ENCODE measurements around the gene GRID2. TPM values are rescaled to one million over a fixed set of nuclear protein-coding genes. Genes with fewer than 3 reads are reported as not detected.

The GRID2 gene
- total and polyA plus RNA-seq, 10 of the 15 experiments (the other 5 are each of a cell fraction or from before 2014, with no cell fraction given) = not detected

- no peak overlapping the region for H2AFZ ChIP-seq (ENCODE audit: control insufficient read depth, low read depth, low read length)
- no peak for TF ChIP-seq POLR2AphosphoS2 (IDR thresholded peaks at IDR 0.05; ENCODE audit: low read depth, low read length)
- ATAC-seq (no peak), FAIRE-seq (no peak), DNase-seq (ENCODE audit: low read depth, low spot score) (no peak)
- no peaks in the 10 kb centered on the region for H3K9me3 ChIP-seq (replicated peaks; ENCODE audit: control insufficient read depth, insufficient read depth, low read length)
- H3K4me2 ChIP-seq (ENCODE audit: control insufficient read depth, insufficient read depth) = no peak overlapping the region
- RAD21 ChIA-PET (ENCODE audit: unreplicated experiment) = interaction anchor here (1.4 kb wide), 1 partner anchor 23 kb away, joined by 3 read pairs; no protein-coding TSS in a partner anchor
- H3K79me2 ChIP-seq (ENCODE audit: control insufficient read depth, insufficient read depth, low read length) = no peaks in the 10 kb centered on the region
- intact Hi-C loops (cut with micrococcal nuclease; ENCODE audit: unreplicated experiment) (no loop called here), in situ Hi-C loops (cut with MboI) (no loop called here)
- no peaks in the 10 kb centered on the region for H3K36me3 ChIP-seq (ENCODE audit: control insufficient read depth in 2 of 2, insufficient read depth in 2 of 2, low read length in 1 of 2)
- no peaks in the 10 kb centered on the region for H3K4me1 ChIP-seq (ENCODE audit: control insufficient read depth, insufficient read depth, low read length)
- CTCF ChIA-PET = no interaction called here
- H3K4me3 ChIP-seq = no peak overlapping the region
- H3K27me3 ChIP-seq (replicated peaks in 1 of 2; ENCODE audit: control insufficient read depth in 2 of 2, insufficient read depth in 2 of 2, low read length in 1 of 2) = no peaks in the 10 kb centered on the region
- no TSS peak for BruUV-seq (replicated peaks)
- H3K27ac ChIP-seq (ENCODE audit: control insufficient read depth, insufficient read depth) = no peak overlapping the region
- H3K9ac ChIP-seq (ENCODE audit: control insufficient read depth, insufficient read depth, low read length) = no peak overlapping the region
- no peaks in the 10 kb centered on the region for H4K20me1 ChIP-seq (ENCODE audit: control insufficient read depth, insufficient read depth)
- SMC1A ChIA-PET (ENCODE audit: uncharacterized antibody, unreplicated experiment) = interaction anchor here (0.6 kb wide), 1 partner anchor 11 kb away, joined by 3 read pairs; no protein-coding TSS in a partner anchor
- POLR2A ChIA-PET = no interaction called here
These were observed 981.6 kb downstream of the GRID2 start for GRCh38 chr4:93285346-93285745.

GRCh38 chr4:93289241-93289640 is 985.5 kb downstream of the GRID2 start:
- intact Hi-C loops (cut with micrococcal nuclease; ENCODE audit: unreplicated experiment) (no loop called here), in situ Hi-C loops (cut with MboI) (no loop called here)
- H3K9me3 ChIP-seq (replicated peaks; ENCODE audit: control insufficient read depth, insufficient read depth, low read length) = no peaks in the 10 kb centered on the region
- 100% methylated on average over 2 of the region's 2 CpGs for WGBS (ENCODE audit: insufficient coverage, insufficient replicate concordance, low lambda C conversion rate, missing lambda C conversion rate)
- no peak overlapping the region for H3K27ac ChIP-seq (ENCODE audit: control insufficient read depth, insufficient read depth)
- H3K9ac ChIP-seq (ENCODE audit: control insufficient read depth, insufficient read depth, low read length) = no peak overlapping the region
- H3K4me2 ChIP-seq (ENCODE audit: control insufficient read depth, insufficient read depth) = no peak overlapping the region
- H3K27me3 ChIP-seq (replicated peaks in 1 of 2; ENCODE audit: control insufficient read depth in 2 of 2, insufficient read depth in 2 of 2, low read length in 1 of 2) = no peaks in the 10 kb centered on the region
- POLR2A ChIA-PET = no interaction called here
- H4K20me1 ChIP-seq (ENCODE audit: control insufficient read depth, insufficient read depth) = no peaks in the 10 kb centered on the region
- TF ChIP-seq RBBP5 (conservative IDR thresholded peaks at IDR 0.05) (no peak), SMC3 (IDR thresholded peaks at IDR 0.05; ENCODE audit: borderline replicate concordance, low read length) (no peak), CTCF (IDR thresholded peaks at IDR 0.05 in 2 of 3, conservative IDR thresholded peaks at IDR 0.05 in 1 of 3; ENCODE audit: control insufficient read depth in 2 of 3, extremely low read depth in 1 of 3, insufficient read depth in 1 of 3, low read depth in 3 of 3, low read length in 3 of 3) (no peak), HCFC1 (IDR thresholded peaks at IDR 0.05; ENCODE audit: low read length) (no peak), NR2F1 (conservative IDR thresholded peaks at IDR 0.05) (no peak), POLR2AphosphoS2 (IDR thresholded peaks at IDR 0.05; ENCODE audit: low read depth, low read length) (no peak), HDAC6 (IDR thresholded peaks at IDR 0.05; ENCODE audit: unreplicated experiment) (no peak), USF1 (IDR thresholded peaks at IDR 0.05; ENCODE audit: borderline replicate concordance, extremely low read length, insufficient read depth, low read depth, low read length) (no peak), IRF4 (IDR thresholded peaks at IDR 0.05; ENCODE audit: low read depth, low read length) (no peak), SIN3A (IDR thresholded peaks at IDR 0.05; ENCODE audit: low read depth, low read length) (no peak), ZBTB33 (IDR thresholded peaks at IDR 0.05) (no peak), NBN (IDR thresholded peaks at IDR 0.05) (no peak), ETV6 (conservative IDR thresholded peaks at IDR 0.05 in 1 of 2, IDR thresholded peaks at IDR 0.05 in 1 of 2; ENCODE audit: borderline replicate concordance in 1 of 2, low read depth in 1 of 2) (no peak)
- no TSS peak for BruUV-seq (replicated peaks)
- RAD21 ChIA-PET (ENCODE audit: unreplicated experiment) = no interaction called here
- H2AFZ ChIP-seq (ENCODE audit: control insufficient read depth, low read depth, low read length) = no peak overlapping the region
- no peak overlapping the region for H3K4me3 ChIP-seq
- CTCF ChIA-PET = no interaction called here
- H3K4me1 ChIP-seq (ENCODE audit: control insufficient read depth, insufficient read depth, low read length) = no peaks in the 10 kb centered on the region
- H3K79me2 ChIP-seq (ENCODE audit: control insufficient read depth, insufficient read depth, low read length) = no peaks in the 10 kb centered on the region
- H3K36me3 ChIP-seq (ENCODE audit: control insufficient read depth in 2 of 2, insufficient read depth in 2 of 2, low read length in 1 of 2) = no peaks in the 10 kb centered on the region
- FAIRE-seq (no peak), DNase-seq (ENCODE audit: low read depth, low spot score) (no peak), ATAC-seq (no peak)
- SMC1A ChIA-PET (ENCODE audit: uncharacterized antibody, unreplicated experiment) = no interaction called here

Data from GM12878 (cell line).